Tibial artery (tissue), 4 donors: ENCODE measurements around the gene FGF14.

Experiments
- DNase-seq, 2 donors: peaks; one replicate each; pipeline ENCODE4 v3.0.0-alpha.2; 2019
- H3K27ac ChIP-seq, 2 donors: fragments of 200-600 bp; sonication (generic) in 1 of 2; 1 replicate in 1 of 2; 2 replicates in 1 of 2; pipeline ENCODE4 v1.5.1; 2018 to 2019; ENCODE audit warnings: mild to moderate bottlenecking in 1 of 2
- H3K27me3 ChIP-seq, 2 donors: fragments of 200-600 bp; sonication (generic) in 1 of 2; one replicate each; pipeline versions ENCODE4 v1.5.1 to v1.6.0; 2016 to 2019
- H3K36me3 ChIP-seq, 3 donors: fragments of 200-600 bp; sonication (generic) in 2 of 3; one replicate each; pipeline ENCODE4 v1.5.1; 2016 to 2019; ENCODE audit warnings: mild to moderate bottlenecking in 2 of 3
- H3K4me1 ChIP-seq, 4 donors: fragments of 200-600 bp; sonication (generic) in 2 of 4; 1 replicate in 3 of 4; 2 replicates in 1 of 4; pipeline ENCODE4 v1.5.1; 2016 to 2019
- H3K4me3 ChIP-seq, 2 donors: fragments of 200-600 bp; sonication (generic) in 1 of 2; 1 replicate in 1 of 2; 2 replicates in 1 of 2; pipeline ENCODE4 v1.5.1; 2018 to 2019; ENCODE audit warnings: mild to moderate bottlenecking in 2 of 2
- H3K9me3 ChIP-seq, 3 donors: fragments of 200-600 bp; sonication (generic) in 1 of 3; one replicate each; pipeline ENCODE4 v1.5.1; 2016 to 2019
- intact Hi-C: fragments of 100-400 bp; cut with DNase I; formaldehyde crosslinking; loops from one replicate; pipeline ENCODE4 v1.15.0; 2023; ENCODE audit warnings: low total_unique reads
- TF ChIP-seq, protein P1 (sequence below), 2 experiments: fragments of 200-600 bp in 1 of 2; fragments of 450-650 bp in 1 of 2; IDR thresholded peaks; one replicate each; pipeline ENCODE4 v1.5.1; 2017 to 2019; ENCODE audit warnings: antibody characterized with exemption in 2 of 2, mild to moderate bottlenecking in 1 of 2, moderate library complexity in 1 of 2

FGF14 gene

DNA sequence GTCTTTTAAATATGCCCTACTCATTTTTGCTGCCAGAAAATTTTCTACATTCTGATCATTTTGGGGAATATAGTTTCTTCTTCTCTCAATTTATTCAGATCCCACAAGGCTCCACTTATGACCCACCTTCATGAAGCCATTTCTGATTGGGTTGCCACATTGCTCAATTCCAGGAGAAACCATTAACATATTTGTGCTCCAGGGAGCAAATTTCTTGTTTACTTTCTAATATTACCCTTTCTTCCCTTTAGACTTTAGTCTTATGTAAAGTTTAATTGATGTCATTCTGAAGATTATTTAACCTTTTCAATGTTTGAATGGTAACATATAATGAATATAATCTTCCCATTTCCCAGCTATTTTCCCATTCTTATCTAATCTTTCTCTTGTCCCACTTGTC lies 617.5 kb downstream of the FGF14 start:
- Histone ChIP-seq H3K27me3 (no peaks in the 10 kb centered on the region), H3K27ac (no peak overlapping the region), H3K4me1 (no peaks in the 10 kb centered on the region), H3K4me3 (no peak overlapping the region), H3K36me3 (no peaks in the 10 kb centered on the region), H3K9me3 (no peaks in the 10 kb centered on the region)
- DNase-seq, result no peak
- TF ChIP-seq, protein P1, sequence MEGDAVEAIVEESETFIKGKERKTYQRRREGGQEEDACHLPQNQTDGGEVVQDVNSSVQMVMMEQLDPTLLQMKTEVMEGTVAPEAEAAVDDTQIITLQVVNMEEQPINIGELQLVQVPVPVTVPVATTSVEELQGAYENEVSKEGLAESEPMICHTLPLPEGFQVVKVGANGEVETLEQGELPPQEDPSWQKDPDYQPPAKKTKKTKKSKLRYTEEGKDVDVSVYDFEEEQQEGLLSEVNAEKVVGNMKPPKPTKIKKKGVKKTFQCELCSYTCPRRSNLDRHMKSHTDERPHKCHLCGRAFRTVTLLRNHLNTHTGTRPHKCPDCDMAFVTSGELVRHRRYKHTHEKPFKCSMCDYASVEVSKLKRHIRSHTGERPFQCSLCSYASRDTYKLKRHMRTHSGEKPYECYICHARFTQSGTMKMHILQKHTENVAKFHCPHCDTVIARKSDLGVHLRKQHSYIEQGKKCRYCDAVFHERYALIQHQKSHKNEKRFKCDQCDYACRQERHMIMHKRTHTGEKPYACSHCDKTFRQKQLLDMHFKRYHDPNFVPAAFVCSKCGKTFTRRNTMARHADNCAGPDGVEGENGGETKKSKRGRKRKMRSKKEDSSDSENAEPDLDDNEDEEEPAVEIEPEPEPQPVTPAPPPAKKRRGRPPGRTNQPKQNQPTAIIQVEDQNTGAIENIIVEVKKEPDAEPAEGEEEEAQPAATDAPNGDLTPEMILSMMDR (IDR thresholded peaks at IDR 0.05), result no peak
- intact Hi-C loops, result no loop called here

DNA sequence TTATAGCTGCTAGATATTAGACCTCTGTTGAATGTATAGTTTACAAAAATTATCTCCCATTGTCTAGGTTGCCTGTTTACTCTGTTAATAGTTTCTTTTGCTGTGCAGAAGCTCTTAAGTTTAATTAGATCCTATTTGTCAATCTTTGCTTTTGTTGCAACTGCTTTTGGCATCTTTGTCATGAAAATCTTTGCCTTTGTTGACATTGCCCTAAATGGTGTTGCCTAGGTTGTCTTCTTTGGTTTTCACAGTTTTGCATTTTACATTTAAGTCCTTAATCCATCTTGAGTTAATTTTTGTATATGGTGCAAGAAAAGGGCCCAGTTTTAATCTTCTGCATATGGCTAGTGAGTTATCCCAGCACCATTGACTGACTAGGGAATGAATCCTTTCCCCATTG lies 618.3 kb downstream of the FGF14 start:
- H3K4me3 ChIP-seq, result no peak overlapping the region
- H3K36me3 ChIP-seq, result no peaks in the 10 kb centered on the region
- no peaks in the 10 kb centered on the region for H3K27me3 ChIP-seq
- intact Hi-C loops, result no loop called here
- H3K4me1 ChIP-seq, result no peaks in the 10 kb centered on the region
- no peak overlapping the region for H3K27ac ChIP-seq
- no peak for DNase-seq
- TF ChIP-seq, protein P1 (IDR thresholded peaks at IDR 0.05), result no peak
- no peaks in the 10 kb centered on the region for H3K9me3 ChIP-seq

DNA sequence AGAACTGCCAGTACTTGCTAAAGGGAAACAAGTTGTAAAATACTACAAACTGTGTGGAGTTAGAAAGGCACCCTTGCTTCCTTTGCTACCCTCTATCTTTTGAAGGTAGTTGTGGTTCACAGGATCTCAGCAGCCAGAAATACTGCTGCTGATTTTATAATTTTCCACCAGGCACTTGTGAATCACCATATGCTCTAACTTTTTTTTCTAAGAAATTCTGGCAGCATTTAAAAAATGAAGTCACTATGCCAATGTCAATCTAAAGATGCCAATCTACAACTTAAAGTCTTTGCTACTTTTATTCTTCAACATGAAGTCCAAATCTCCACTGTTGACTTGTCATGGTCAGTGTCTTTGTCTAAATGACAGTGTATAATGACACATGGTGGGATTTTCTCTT lies 621.6 kb downstream of the FGF14 start:
- H3K9me3 ChIP-seq, result no peaks in the 10 kb centered on the region
- DNase-seq, result no peak
- H3K27ac ChIP-seq, result no peak overlapping the region
- no peaks in the 10 kb centered on the region for H3K4me1 ChIP-seq
- intact Hi-C loops, result no loop called here
- H3K4me3 ChIP-seq, result no peak overlapping the region
- no peaks in the 10 kb centered on the region for H3K36me3 ChIP-seq
- no peaks in the 10 kb centered on the region for H3K27me3 ChIP-seq
- TF ChIP-seq, protein P1 (IDR thresholded peaks at IDR 0.05), result no peak

DNA sequence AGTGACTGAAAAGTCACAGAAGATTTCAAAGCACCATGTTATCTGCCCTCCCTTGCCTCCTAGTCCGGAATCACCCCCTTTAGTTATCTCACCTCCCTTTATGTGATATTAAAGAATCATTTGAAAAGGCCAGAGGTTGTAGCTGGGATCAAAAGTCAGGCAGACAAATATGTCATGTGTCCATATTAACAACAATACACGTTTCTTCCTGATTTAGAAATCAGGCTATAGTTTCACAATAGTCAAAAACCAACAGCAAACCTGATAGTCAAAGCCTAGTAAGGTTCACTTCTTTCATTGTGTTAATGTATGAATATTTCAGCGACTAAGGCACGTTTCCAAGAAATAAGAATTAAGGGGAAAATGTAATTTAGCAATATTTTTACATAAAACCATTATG lies 622.7 kb downstream of the FGF14 start:
- no peaks in the 10 kb centered on the region for H3K9me3 ChIP-seq
- no peaks in the 10 kb centered on the region for H3K36me3 ChIP-seq
- intact Hi-C loops, result no loop called here
- no peaks in the 10 kb centered on the region for H3K27me3 ChIP-seq
- DNase-seq, result no peak
- no peaks in the 10 kb centered on the region for H3K4me1 ChIP-seq
- no peak overlapping the region for H3K4me3 ChIP-seq
- no peak overlapping the region for H3K27ac ChIP-seq
- TF ChIP-seq, protein P1 (IDR thresholded peaks at IDR 0.05), result no peak

DNA sequence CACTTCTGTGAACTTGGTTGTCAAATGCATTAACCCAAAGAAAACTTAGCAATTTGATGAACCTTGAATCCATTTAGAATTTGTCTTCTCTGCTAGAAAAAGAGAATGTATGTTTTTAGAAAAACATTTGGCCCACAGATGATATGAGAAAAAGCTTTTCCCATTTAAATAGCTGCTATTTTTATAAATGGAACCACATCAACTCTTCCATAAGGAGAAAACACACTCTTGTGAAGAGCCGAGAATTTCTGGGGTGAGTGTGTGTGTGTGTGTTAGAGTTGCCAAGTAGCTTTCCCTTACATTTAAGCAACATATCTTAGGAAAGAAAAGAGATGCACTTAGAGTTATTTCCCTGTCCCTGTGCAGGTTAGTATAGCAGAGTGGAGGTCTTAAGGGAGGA lies 626.6 kb downstream of the FGF14 start:
- TF ChIP-seq, protein P1 (IDR thresholded peaks at IDR 0.05), result no peak
- Histone ChIP-seq H3K4me3 (no peak overlapping the region), H3K9me3 (no peaks in the 10 kb centered on the region), H3K4me1 (no peaks in the 10 kb centered on the region), H3K36me3 (no peaks in the 10 kb centered on the region), H3K27ac (no peak overlapping the region), H3K27me3 (no peaks in the 10 kb centered on the region)
- intact Hi-C loops, result no loop called here
- no peak for DNase-seq

DNA sequence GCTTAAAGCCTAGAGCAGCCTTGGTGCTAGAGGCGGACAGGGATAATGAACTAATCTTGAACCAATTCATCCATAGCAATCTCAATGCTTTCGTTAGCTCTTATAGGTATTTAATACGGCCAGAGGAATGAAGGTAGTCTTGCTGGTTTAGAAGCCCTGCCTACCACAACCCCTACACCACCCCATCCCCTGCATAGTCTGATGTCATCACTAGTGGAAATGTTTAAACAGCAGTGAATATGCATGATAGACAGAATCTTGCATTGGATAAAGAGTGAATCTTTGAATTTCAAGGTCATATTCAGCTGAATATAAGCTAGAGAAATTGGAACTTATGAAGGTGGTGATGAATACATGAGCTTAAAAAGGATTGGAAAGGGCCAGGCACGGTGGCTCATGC lies 627.5 kb downstream of the FGF14 start:
- Histone ChIP-seq H3K36me3 (no peaks in the 10 kb centered on the region), H3K9me3 (no peaks in the 10 kb centered on the region), H3K27me3 (no peaks in the 10 kb centered on the region), H3K27ac (no peak overlapping the region), H3K4me1 (no peaks in the 10 kb centered on the region), H3K4me3 (no peak overlapping the region)
- DNase-seq, result no peak
- intact Hi-C loops, result no loop called here
- TF ChIP-seq, protein P1 (IDR thresholded peaks at IDR 0.05), result no peak
